Measurements from ENCODE around the gene EGFL7. TPM values are rescaled to one million over a fixed set of nuclear protein-coding genes. Genes with fewer than 3 reads are reported as not detected.

Gene EGFL7
- total and polyA plus RNA-seq, 2 of the 8 experiments (the other 6 are each of a cell fraction or from before 2014, with no cell fraction given): 37.8 to 53.4 TPM

DNA sequence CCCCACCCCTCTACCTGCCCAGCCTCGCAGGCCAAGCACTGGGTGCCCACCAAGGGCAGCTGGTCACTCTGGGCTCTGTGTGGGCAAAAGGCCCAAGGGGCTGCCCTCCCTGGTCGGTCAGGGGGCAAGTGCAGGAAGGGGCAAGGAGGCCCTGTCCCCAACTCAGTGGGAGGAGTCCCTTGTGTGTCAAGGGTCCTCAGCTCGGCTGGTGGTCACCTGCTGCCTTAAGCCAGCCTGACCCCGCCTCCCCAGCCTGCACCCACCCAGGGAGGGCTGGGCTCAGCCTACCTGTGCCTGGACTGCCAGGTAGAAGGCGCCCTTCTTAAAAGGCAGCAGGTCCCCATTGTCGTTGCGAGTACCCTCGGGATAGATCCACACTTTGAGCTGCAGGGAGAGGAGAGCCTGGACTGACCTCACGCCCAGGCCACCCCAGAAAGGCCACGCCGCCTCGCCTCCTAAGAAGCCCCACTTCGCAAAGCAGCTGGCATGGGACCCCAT, 13.6 kb downstream of the EGFL7 start (continued):
- TF ChIP-seq EZH2 (IDR thresholded peaks at IDR 0.05; ENCODE audit: low read depth, low read length, severe bottlenecking): no peak
- TF ChIP-seq POLR2AphosphoS5 (IDR thresholded peaks at IDR 0.05; ENCODE audit: low read depth, low read length): no peak
- TF ChIP-seq CHD1 (IDR thresholded peaks at IDR 0.05; ENCODE audit: low read depth, low read length): no peak
- no peak for TF ChIP-seq EP300 (IDR thresholded peaks at IDR 0.05; ENCODE audit: borderline replicate concordance in 1 of 2, low read depth in 2 of 2, low read length in 2 of 2)
- no peak for TF ChIP-seq TAF7 (optimal IDR thresholded peaks at IDR 0.05; ENCODE audit: borderline replicate concordance, low read depth, low read length)
- no peak for TF ChIP-seq RBBP5 (IDR thresholded peaks at IDR 0.05; ENCODE audit: borderline replicate concordance, low read depth, low read length)
- no peak for TF ChIP-seq YY1 (IDR thresholded peaks at IDR 0.05; ENCODE audit: low read depth, low read length)
- no peak for TF ChIP-seq RAD21 (IDR thresholded peaks at IDR 0.05 in 1 of 2, conservative IDR thresholded peaks at IDR 0.05 in 1 of 2; ENCODE audit: low read depth in 2 of 2, low read length in 2 of 2)
